SJSA1 (cell line): Measurements from ENCODE around the gene SFT2D2. TPM values are rescaled to one million over a fixed set of nuclear protein-coding genes. Genes with fewer than 3 reads are reported as not detected.
A peak's percentile ranks its signal among the peaks of the same experiment; 100 is the strongest.
"Not testable (repeated sequence)": the region's sequence is repeated elsewhere in the genome, so short reads cannot be mapped to it uniquely, and the experiment has no call there.

Experiments used
- DNase-seq, 2 experiments: peaks; one replicate each; pipeline ENCODE4 v3.0.0-alpha.2; 2015 to 2020; ENCODE audit warnings: low spot score in 2 of 2, low read depth in 1 of 2
- H3K27ac ChIP-seq: fragments of 250-450 bp; sonication (Bioruptor Pico); 2 replicates; pipeline ENCODE4 v1.5.1; 2020; ENCODE audit warnings: mild to moderate bottlenecking, moderate library complexity
- H3K27me3 ChIP-seq: fragments of 250-450 bp; sonication (Bioruptor Pico); replicated peaks from 2 replicates; pipeline ENCODE4 v1.5.1; 2020; ENCODE audit warnings: mild to moderate bottlenecking, moderate library complexity
- H3K36me3 ChIP-seq: fragments of 250-450 bp; sonication (Bioruptor Pico); 2 replicates; pipeline ENCODE4 v1.5.1; 2020; ENCODE audit warnings: mild to moderate bottlenecking
- H3K4me1 ChIP-seq: fragments of 250-450 bp; sonication (Bioruptor Pico); replicated peaks from 2 replicates; pipeline ENCODE4 v1.6.1; 2021; ENCODE audit warnings: mild to moderate bottlenecking
- H3K4me3 ChIP-seq: fragments of 250-450 bp; sonication (Bioruptor Pico); 2 replicates; pipeline ENCODE4 v1.5.1; 2020; ENCODE audit warnings: mild to moderate bottlenecking
- H3K9me3 ChIP-seq: fragments of 250-450 bp; sonication (Bioruptor Pico); replicated peaks from 2 replicates; pipeline ENCODE4 v1.5.1; 2020; ENCODE audit warnings: mild to moderate bottlenecking
- total RNA-seq: library from RNA; depleted of rRNA; stranded (reverse); fragments of >200 nt; shearing (Covaris generic); gene quantifications from 2 replicates; pipeline ENCODE4 v1.2.3, GENCODE V29; 2014

The SFT2D2 gene
- total RNA-seq, 1 experiment from 2014 or later: 39.4 TPM

- not testable (repeated sequence) for H3K9me3 ChIP-seq, H3K4me1 ChIP-seq, H3K27ac ChIP-seq, H3K4me3 ChIP-seq, DNase-seq, H3K27me3 ChIP-seq
- peaks cover 10% of the 10 kb centered on the region for H3K36me3 ChIP-seq
Measured at GRCh38 chr1:168207673-168208072, 18.1 kb upstream of the SFT2D2 start.

GRCh38 chr1:168210312-168210711, 15.5 kb upstream of the SFT2D2 start:
- no peak overlapping the region for H3K4me3 ChIP-seq
- no peak for DNase-seq
- H3K27ac ChIP-seq: no peak overlapping the region

GRCh38 chr1:168213349-168213748, 12.5 kb upstream of the SFT2D2 start:
- DNase-seq: no peak
- H3K4me1 ChIP-seq: no peaks in the 10 kb centered on the region
- H3K27me3 ChIP-seq: no peaks in the 10 kb centered on the region
- H3K36me3 ChIP-seq: no peaks in the 10 kb centered on the region
- H3K9me3 ChIP-seq: no peaks in the 10 kb centered on the region
- no peak overlapping the region for H3K27ac ChIP-seq
- H3K4me3 ChIP-seq: no peak overlapping the region

More at GRCh38 chr1:168210312-168210711, 15.5 kb upstream of the SFT2D2 start:
- no peaks in the 10 kb centered on the region for H3K36me3 ChIP-seq
- no peaks in the 10 kb centered on the region for H3K27me3 ChIP-seq
- no peaks in the 10 kb centered on the region for H3K9me3 ChIP-seq
- no peaks in the 10 kb centered on the region for H3K4me1 ChIP-seq

- Histone ChIP-seq H3K27ac (no peak overlapping the region), H3K4me1 (no peaks in the 10 kb centered on the region), H3K4me3 (no peak overlapping the region), H3K27me3 (no peaks in the 10 kb centered on the region), H3K9me3 (no peaks in the 10 kb centered on the region), H3K36me3 (no peaks in the 10 kb centered on the region)
- no peak for DNase-seq
Measured at GRCh38 chr1:168216171-168216570, 9.6 kb upstream of the SFT2D2 start.

GRCh38 chr1:168217664-168218063, 8.1 kb upstream of the SFT2D2 start:
- H3K4me3 ChIP-seq: no peak overlapping the region
- no peak overlapping the region for H3K27ac ChIP-seq
- no peaks in the 10 kb centered on the region for H3K36me3 ChIP-seq
- no peaks in the 10 kb centered on the region for H3K4me1 ChIP-seq
- H3K27me3 ChIP-seq: no peaks in the 10 kb centered on the region
- no peak for DNase-seq
- no peaks in the 10 kb centered on the region for H3K9me3 ChIP-seq

- no peaks in the 10 kb centered on the region for H3K27me3 ChIP-seq
- no peaks in the 10 kb centered on the region for H3K36me3 ChIP-seq
- DNase-seq: no peak
- H3K27ac ChIP-seq: no peak overlapping the region
- H3K9me3 ChIP-seq: no peaks in the 10 kb centered on the region
- H3K4me3 ChIP-seq: no peak overlapping the region
- no peaks in the 10 kb centered on the region for H3K4me1 ChIP-seq
Measured at GRCh38 chr1:168218658-168219057, 7.1 kb upstream of the SFT2D2 start.

- H3K9me3 ChIP-seq: no peaks in the 10 kb centered on the region
- no peak for DNase-seq
- peaks cover 5% of the 10 kb centered on the region for H3K4me1 ChIP-seq
- H3K4me3 ChIP-seq: no peak overlapping the region
- no peak overlapping the region for H3K27ac ChIP-seq
- H3K36me3 ChIP-seq: no peaks in the 10 kb centered on the region
- no peaks in the 10 kb centered on the region for H3K27me3 ChIP-seq
Measured at GRCh38 chr1:168220470-168220871, 5.3 kb upstream of the SFT2D2 start.

GRCh38 chr1:168221275-168221674, 4.5 kb upstream of the SFT2D2 start:
- H3K27me3 ChIP-seq: no peaks in the 10 kb centered on the region
- peaks cover 10% of the 10 kb centered on the region for H3K4me1 ChIP-seq
- no peak overlapping the region for H3K4me3 ChIP-seq
- H3K36me3 ChIP-seq: peaks cover 6% of the 10 kb centered on the region; the same call in 1 of the 2 replicates
- DNase-seq: no peak
- H3K27ac ChIP-seq: no peak overlapping the region
- no peaks in the 10 kb centered on the region for H3K9me3 ChIP-seq

GRCh38 chr1:168223261-168223660, 2.5 kb upstream of the SFT2D2 start:
- peaks cover 6% of the 10 kb centered on the region; the same call in 1 of the 2 replicates for H3K36me3 ChIP-seq
- no peaks in the 10 kb centered on the region for H3K9me3 ChIP-seq
- DNase-seq: no peak

DNA sequence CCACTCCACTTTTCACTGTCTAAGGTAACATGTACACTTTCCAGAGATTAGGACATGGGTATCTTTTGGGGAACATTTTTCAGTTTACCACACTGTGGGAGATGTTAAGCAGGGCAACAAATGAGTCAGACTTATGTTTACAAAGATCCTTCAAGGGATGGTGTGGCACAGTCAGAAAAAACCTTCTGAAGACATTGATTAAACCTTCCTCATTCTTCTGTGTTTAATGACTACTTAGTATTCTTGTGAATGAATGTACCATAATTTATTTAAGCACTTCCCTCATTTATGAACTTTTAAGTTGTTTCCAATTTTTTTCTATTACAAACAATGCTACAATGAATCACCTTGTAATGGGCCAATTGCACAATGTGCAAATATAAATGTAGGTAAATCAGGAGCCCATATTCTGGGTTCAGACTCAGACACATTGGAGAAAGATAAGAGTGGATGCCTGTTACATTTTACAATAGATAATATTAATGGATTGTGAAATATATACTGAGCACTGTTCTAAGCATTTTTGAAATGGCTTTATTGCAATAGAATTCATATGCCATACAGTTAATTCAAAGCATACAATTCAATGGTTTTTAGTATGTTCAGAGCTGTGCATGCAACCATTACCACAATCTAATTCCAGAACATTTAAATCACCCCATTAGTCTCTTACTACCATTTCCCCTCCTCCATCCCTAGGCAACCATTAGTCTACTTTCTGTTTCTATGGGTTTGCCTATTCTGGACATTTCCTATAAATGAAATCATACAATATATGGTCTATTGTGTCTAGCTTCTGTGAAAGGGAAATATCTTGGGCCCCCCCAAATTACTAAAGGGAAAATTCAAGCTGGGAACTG, 1.9 kb upstream of the SFT2D2 start:
- Histone ChIP-seq H3K27ac (no peak overlapping the region), H3K9me3 (no peaks in the 10 kb centered on the region), H3K27me3 (no peaks in the 10 kb centered on the region), H3K36me3 (peaks cover 6% of the 10 kb centered on the region; the same call in 1 of the 2 replicates), H3K4me3 (no peak overlapping the region), H3K4me1 (peaks cover 32% of the 10 kb centered on the region)
- no peak for DNase-seq

More at GRCh38 chr1:168223261-168223660, 2.5 kb upstream of the SFT2D2 start:
- no peak overlapping the region for H3K4me3 ChIP-seq
- peaks cover 25% of the 10 kb centered on the region for H3K4me1 ChIP-seq
- H3K27me3 ChIP-seq: no peaks in the 10 kb centered on the region
- H3K27ac ChIP-seq: no peak overlapping the region

- no peak for DNase-seq
- Histone ChIP-seq H3K9me3 (no peaks in the 10 kb centered on the region), H3K36me3 (peaks cover 14% of the 10 kb centered on the region), H3K4me1 (peaks cover 37% of the 10 kb centered on the region), H3K4me3 (no peak overlapping the region), H3K27ac (no peak overlapping the region), H3K27me3 (no peaks in the 10 kb centered on the region)
Measured at GRCh38 chr1:168224991-168225390, 813 bp upstream of the SFT2D2 start.

- Histone ChIP-seq H3K36me3 (peaks cover 32% of the 10 kb centered on the region), H3K27me3 (no peaks in the 10 kb centered on the region), H3K4me3 (no peak overlapping the region), H3K9me3 (no peaks in the 10 kb centered on the region), H3K4me1 (peaks cover 37% of the 10 kb centered on the region), H3K27ac (peak overlapping the region; percentile 11; the same call in 1 of the 2 replicates)
- DNase-seq: peak in 1 of 2 experiments; percentile 58
Measured at GRCh38 chr1:168227620-168228019, 1.8 kb downstream of the SFT2D2 start.

GRCh38 chr1:168229893-168230292, 4.1 kb downstream of the SFT2D2 start:
- H3K27ac ChIP-seq: no peak overlapping the region
- no peak overlapping the region for H3K4me3 ChIP-seq
- peaks cover 37% of the 10 kb centered on the region for H3K4me1 ChIP-seq
- no peaks in the 10 kb centered on the region for H3K9me3 ChIP-seq
- no peaks in the 10 kb centered on the region for H3K27me3 ChIP-seq
- H3K36me3 ChIP-seq: peaks cover 51% of the 10 kb centered on the region
- no peak for DNase-seq

DNA sequence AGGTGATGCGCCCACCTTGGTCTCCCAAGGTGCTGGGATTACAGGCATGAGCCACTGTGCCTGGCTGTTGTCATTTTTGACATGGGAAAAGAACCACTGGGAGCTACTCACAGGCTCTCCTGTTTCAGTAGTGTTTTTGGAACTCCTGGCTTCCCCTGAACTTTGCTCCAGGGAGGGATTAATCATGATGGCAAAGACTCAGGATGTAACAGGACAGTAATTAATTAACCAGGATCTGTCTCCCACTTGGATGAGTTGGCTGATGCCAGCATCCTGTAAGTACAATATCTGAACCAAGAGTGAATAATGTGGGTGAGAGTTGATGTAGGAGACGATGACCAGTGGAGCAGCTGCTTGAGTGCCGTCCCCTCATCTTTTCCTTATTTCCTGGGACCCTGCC, 4.9 kb downstream of the SFT2D2 start:
- no peaks in the 10 kb centered on the region for H3K27me3 ChIP-seq
- H3K4me1 ChIP-seq: peaks cover 30% of the 10 kb centered on the region
- H3K36me3 ChIP-seq: peaks cover 58% of the 10 kb centered on the region

More for the DNA sequence above, 4.9 kb downstream of the SFT2D2 start:
- H3K9me3 ChIP-seq: no peaks in the 10 kb centered on the region
- no peak for DNase-seq
- H3K4me3 ChIP-seq: no peak overlapping the region
- no peak overlapping the region for H3K27ac ChIP-seq
